ENCODE results near the gene PCDHA12.
"Not testable (repeated sequence)": the region's sequence is repeated elsewhere in the genome, so short reads cannot be mapped to it uniquely, and the experiment has no call there.

PCDHA12 gene, protein sequence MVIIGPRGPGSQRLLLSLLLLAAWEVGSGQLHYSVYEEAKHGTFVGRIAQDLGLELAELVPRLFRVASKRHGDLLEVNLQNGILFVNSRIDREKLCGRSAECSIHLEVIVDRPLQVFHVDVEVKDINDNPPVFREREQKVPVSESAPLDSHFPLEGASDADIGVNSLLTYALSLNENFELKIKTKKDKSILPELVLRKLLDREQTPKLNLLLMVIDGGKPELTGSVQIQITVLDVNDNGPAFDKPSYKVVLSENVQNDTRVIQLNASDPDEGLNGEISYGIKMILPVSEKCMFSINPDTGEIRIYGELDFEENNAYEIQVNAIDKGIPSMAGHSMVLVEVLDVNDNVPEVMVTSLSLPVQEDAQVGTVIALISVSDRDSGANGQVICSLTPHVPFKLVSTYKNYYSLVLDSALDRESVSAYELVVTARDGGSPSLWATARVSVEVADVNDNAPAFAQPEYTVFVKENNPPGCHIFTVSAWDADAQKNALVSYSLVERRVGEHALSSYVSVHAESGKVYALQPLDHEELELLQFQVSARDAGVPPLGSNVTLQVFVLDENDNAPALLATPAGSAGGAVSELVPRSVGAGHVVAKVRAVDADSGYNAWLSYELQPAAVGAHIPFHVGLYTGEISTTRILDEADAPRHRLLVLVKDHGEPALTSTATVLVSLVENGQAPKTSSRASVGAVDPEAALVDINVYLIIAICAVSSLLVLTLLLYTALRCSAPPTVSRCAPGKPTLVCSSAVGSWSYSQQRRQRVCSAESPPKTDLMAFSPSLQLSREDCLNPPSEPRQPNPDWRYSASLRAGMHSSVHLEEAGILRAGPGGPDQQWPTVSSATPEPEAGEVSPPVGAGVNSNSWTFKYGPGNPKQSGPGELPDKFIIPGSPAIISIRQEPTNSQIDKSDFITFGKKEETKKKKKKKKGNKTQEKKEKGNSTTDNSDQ

DNA sequence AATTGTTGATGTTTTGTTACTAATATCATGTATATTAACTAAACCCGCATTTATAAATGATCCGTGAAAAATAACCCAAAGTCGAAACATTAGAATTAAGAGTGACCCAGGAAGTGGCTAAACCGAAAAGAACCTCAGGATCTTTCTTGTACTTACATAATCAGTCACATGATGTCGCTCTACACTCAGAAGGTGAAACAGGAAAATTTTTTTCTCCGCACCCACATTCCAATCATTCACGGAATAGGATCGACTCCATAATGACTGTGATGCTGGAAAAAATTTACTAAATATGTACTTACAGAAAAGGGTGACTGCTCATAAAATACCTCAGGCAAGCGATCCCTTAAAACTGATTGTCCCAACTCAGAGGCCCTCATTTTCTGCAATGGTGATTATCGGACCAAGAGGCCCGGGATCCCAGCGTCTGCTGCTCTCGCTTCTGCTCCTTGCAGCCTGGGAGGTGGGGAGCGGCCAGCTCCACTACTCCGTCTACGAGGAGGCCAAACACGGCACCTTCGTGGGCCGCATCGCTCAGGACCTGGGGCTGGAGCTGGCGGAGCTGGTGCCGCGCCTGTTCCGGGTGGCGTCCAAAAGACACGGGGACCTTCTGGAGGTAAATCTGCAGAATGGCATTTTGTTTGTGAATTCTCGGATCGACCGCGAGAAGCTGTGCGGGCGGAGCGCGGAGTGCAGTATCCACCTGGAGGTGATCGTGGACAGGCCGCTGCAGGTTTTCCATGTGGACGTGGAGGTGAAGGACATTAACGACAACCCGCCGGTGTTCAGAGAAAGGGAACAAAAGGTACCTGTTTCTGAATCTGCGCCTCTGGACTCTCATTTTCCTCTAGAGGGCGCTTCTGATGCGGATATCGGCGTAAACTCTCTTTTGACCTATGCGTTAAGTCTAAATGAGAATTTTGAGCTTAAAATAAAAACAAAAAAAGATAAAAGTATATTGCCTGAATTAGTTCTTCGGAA is at the start of gene PCDHA12:
Gene PCDHA12, plus strand, starts transcription at position 224 of the 981 bp plus-strand sequence. Its CDS starts 165 bp downstream, at position 389.
- peak within 1 kb of the TSS; percentile 70 for H3K27ac ChIP-seq
- TF ChIP-seq, protein P1, sequence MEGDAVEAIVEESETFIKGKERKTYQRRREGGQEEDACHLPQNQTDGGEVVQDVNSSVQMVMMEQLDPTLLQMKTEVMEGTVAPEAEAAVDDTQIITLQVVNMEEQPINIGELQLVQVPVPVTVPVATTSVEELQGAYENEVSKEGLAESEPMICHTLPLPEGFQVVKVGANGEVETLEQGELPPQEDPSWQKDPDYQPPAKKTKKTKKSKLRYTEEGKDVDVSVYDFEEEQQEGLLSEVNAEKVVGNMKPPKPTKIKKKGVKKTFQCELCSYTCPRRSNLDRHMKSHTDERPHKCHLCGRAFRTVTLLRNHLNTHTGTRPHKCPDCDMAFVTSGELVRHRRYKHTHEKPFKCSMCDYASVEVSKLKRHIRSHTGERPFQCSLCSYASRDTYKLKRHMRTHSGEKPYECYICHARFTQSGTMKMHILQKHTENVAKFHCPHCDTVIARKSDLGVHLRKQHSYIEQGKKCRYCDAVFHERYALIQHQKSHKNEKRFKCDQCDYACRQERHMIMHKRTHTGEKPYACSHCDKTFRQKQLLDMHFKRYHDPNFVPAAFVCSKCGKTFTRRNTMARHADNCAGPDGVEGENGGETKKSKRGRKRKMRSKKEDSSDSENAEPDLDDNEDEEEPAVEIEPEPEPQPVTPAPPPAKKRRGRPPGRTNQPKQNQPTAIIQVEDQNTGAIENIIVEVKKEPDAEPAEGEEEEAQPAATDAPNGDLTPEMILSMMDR (conservative IDR thresholded peaks at IDR 0.05) = peak; percentile 60

DNA sequence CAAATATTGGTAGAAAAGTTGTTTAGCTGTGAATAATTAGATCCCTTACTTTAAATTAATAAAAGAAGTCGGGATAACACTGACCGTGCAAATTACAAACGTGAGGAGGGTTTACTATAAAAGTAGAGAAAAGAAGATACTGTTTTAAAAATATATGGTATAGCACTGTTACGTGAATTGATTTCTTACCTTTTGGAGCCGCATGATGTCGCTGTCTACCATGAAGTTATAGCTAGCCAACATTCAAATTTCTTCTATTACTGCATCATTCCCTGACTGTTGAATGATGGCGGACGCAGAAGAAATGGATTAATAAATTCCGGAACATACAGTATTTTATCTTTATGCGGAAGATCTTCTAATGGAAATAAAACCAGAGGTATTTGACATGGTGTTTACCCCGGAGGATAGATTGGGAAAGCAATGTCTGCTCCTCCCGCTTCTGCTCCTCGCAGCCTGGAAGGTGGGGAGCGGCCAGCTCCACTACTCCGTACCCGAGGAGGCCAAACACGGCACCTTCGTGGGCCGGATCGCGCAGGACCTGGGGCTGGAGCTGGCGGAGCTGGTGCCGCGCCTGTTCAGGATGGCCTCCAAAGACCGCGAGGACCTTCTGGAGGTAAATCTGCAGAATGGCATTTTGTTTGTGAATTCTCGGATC is 47.3 kb upstream of the PCDHA12 start, which contains the start of gene PCDHA6:
Gene PCDHA6, plus strand, starts transcription at position 257 of the 658 bp plus-strand sequence. Its CDS starts 132 bp downstream, at position 389.
- TF ChIP-seq, protein P1 (conservative IDR thresholded peaks at IDR 0.05) = peak; percentile 17; the same call in 1 of the 2 replicates
- H3K27ac ChIP-seq = no peak within 1 kb of the TSS

DNA sequence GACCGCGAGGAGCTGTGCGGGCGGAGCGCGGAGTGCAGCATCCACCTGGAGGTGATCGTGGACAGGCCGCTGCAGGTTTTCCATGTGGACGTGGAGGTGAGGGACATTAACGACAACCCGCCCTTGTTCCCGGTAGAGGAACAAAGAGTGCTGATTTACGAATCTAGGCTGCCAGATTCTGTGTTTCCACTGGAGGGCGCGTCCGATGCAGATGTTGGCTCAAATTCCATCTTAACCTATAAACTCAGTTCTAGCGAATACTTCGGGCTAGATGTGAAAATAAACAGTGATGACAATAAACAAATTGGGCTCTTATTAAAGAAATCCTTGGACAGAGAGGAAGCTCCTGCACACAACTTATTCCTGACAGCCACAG is 46.8 kb upstream of the PCDHA12 start:
- H3K27ac ChIP-seq = no peak overlapping the region
- TF ChIP-seq, protein P1 (conservative IDR thresholded peaks at IDR 0.05) = no peak

DNA sequence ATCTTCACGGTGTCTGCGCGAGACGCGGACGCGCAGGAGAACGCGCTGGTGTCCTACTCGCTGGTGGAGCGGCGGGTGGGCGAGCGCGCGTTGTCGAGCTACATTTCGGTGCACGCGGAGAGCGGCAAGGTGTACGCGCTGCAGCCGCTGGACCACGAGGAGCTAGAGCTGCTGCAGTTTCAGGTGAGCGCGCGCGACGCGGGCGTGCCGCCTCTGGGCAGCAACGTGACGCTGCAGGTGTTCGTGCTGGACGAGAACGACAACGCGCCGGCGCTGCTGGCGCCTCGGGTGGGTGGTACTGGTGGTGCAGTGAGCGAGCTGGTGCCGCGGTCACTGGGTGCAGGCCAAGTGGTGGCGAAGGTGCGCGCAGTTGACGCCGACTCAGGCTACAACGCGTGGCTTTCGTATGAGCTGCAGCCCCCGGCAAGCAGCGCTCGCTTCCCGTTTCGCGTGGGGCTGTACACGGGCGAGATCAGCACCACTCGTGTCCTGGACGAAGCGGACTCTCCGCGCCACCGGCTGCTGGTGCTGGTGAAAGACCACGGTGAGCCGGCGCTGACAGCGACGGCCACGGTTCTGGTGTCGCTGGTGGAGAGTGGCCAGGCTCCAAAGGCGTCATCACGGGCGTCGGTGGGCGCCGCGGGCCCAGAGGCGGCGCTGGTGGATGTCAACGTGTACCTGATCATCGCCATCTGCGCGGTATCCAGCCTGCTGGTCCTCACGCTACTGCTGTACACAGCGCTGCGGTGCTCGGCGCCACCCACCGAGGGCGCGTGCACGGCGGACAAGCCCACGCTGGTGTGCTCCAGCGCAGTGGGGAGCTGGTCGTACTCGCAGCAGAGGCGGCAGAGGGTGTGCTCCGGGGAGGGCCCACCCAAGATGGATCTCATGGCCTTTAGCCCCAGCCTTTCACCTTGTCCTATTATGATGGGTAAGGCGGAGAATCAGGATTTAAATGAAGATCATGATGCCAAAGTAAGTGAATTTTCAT is 45.3 kb upstream of the PCDHA12 start:
- H3K27ac ChIP-seq = not testable (repeated sequence)

DNA sequence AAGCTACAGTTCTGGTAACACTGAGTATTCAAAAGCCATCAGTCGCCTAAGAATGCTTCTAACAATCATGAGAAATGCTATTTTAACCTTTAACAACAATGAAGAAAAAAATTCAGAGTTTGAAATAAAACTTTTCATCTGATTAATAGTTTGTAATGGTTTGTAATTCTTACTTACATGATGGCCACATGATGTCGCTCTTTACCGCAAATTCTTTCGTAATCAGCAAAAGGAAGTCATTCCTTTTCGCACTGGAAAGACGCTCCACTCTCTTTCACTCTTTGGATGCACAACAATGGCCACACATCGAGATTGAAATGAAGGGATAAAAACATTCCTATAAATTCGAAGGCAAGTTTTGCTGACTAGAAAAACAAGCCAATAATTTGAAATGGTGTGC is 41.1 kb upstream of the PCDHA12 start, which contains the start of gene PCDHA7:
Gene PCDHA7, plus strand, starts transcription at position 277 of the 400 bp plus-strand sequence. Its CDS starts 115 bp downstream, at position 392.
- TF ChIP-seq, protein P1 (conservative IDR thresholded peaks at IDR 0.05) = 0 out of 2 replicates have a peak, but pooled peaks have one; percentile 24
- H3K27ac ChIP-seq = no peak within 1 kb of the TSS

DNA sequence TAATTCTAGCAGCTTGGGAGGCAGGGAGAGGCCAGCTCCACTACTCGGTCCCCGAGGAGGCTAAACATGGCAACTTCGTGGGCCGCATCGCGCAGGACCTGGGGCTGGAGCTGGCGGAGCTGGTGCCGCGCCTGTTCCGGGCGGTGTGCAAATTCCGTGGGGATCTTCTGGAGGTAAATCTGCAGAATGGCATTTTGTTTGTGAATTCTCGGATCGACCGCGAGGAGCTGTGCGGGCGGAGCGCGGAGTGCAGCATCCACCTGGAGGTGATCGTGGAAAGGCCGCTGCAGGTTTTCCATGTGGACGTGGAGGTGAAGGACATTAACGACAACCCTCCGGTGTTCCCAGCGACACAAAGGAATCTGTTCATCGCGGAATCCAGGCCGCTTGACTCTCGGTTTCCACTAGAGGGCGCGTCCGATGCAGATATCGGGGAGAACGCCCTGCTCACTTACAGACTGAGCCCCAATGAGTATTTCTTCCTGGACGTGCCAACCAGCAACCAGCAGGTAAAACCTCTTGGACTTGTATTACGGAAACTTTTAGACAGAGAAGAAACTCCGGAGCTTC is 40.6 kb upstream of the PCDHA12 start:
- H3K27ac ChIP-seq = not testable (repeated sequence)

Data from VCaP (cell line).